ENCODE results near the gene CLIC1. TPM values are rescaled to one million over a fixed set of nuclear protein-coding genes. Genes with fewer than 3 reads are reported as not detected.

The CLIC1 gene
- total RNA-seq, 1 experiment from 2014 or later: 210 TPM

GRCh38 chr6:31775633-31776484 lies 39.5 kb upstream of the CLIC1 start:
- DNase-seq: no peak
- no peaks in the 10 kb centered on the region for H3K9me3 ChIP-seq (replicated peaks)
- peaks cover 10% of the 10 kb centered on the region for H3K36me3 ChIP-seq
- H3K27ac ChIP-seq: no peak overlapping the region
- H3K4me1 ChIP-seq: peaks cover 3% of the 10 kb centered on the region; the same call in 1 of the 2 replicates
- H3K4me3 ChIP-seq: no peak overlapping the region
- H3K27me3 ChIP-seq: no peaks in the 10 kb centered on the region

- peaks cover 3% of the 10 kb centered on the region; the same call in 1 of the 2 replicates for H3K4me1 ChIP-seq
- peaks cover 3% of the 10 kb centered on the region for H3K36me3 ChIP-seq
- no peaks in the 10 kb centered on the region for H3K9me3 ChIP-seq (replicated peaks)
- DNase-seq: no peak
- no peak overlapping the region for H3K27ac ChIP-seq
- H3K27me3 ChIP-seq: no peaks in the 10 kb centered on the region
- H3K4me3 ChIP-seq: no peak overlapping the region
Measured at GRCh38 chr6:31775184-31775583, 38.9 kb upstream of the CLIC1 start.

DNA sequence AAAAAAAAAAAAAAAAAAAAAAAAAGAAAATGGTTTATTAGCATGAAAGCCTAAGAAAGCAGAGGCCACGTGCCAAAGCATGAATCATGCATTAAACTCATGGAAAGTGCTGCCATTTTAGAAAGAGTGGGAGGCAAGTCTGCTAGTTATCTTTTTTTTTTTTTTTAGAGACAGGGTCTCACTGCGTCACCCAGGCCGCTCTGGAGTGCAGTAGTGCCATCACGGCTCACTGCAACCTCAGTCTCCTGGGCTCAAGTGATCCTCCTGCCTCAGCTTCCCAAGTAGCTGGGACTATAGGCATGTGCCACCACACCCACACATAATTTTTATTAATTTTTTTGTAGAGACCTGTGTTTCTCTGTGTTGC lies 35.6 kb upstream of the CLIC1 start:
- H3K36me3 ChIP-seq: no peaks in the 10 kb centered on the region
- H3K4me1 ChIP-seq: peaks cover 2% of the 10 kb centered on the region; the same call in 1 of the 2 replicates
- no peak for DNase-seq
- no peak overlapping the region for H3K4me3 ChIP-seq
- H3K27ac ChIP-seq: no peak overlapping the region
- H3K27me3 ChIP-seq: no peaks in the 10 kb centered on the region
- H3K9me3 ChIP-seq (replicated peaks): no peaks in the 10 kb centered on the region

DNA sequence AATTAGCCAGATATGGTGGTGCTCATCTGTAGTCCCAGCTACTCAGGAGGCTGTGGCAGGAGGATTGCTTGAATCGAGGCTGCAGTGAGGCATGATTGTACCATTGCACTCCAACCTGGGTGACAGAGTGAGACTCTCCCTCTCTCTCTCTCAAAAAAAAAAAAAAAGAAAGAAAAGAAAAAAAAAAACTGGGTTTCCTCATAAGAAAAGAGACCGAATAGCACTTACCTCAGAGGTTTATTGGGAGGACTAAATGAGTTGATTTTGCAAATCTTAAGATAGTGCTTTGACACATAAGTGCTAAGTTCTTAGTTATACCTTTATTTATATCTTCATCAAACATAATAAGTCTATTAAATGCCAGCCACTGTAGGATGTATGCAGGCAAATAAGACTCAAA lies 34.5 kb upstream of the CLIC1 start:
- Histone ChIP-seq H3K4me3 (no peak overlapping the region), H3K9me3 (replicated peaks) (no peaks in the 10 kb centered on the region), H3K27me3 (no peaks in the 10 kb centered on the region), H3K4me1 (no peaks in the 10 kb centered on the region), H3K27ac (no peak overlapping the region), H3K36me3 (no peaks in the 10 kb centered on the region)
- no peak for DNase-seq

GRCh38 chr6:31769684-31770371 lies 33.5 kb upstream of the CLIC1 start:
- Histone ChIP-seq H3K36me3 (no peaks in the 10 kb centered on the region), H3K4me1 (no peaks in the 10 kb centered on the region), H3K27me3 (no peaks in the 10 kb centered on the region), H3K9me3 (replicated peaks) (no peaks in the 10 kb centered on the region), H3K4me3 (no peak overlapping the region), H3K27ac (no peak overlapping the region)
- DNase-seq: peak; percentile 68 to 80

DNA sequence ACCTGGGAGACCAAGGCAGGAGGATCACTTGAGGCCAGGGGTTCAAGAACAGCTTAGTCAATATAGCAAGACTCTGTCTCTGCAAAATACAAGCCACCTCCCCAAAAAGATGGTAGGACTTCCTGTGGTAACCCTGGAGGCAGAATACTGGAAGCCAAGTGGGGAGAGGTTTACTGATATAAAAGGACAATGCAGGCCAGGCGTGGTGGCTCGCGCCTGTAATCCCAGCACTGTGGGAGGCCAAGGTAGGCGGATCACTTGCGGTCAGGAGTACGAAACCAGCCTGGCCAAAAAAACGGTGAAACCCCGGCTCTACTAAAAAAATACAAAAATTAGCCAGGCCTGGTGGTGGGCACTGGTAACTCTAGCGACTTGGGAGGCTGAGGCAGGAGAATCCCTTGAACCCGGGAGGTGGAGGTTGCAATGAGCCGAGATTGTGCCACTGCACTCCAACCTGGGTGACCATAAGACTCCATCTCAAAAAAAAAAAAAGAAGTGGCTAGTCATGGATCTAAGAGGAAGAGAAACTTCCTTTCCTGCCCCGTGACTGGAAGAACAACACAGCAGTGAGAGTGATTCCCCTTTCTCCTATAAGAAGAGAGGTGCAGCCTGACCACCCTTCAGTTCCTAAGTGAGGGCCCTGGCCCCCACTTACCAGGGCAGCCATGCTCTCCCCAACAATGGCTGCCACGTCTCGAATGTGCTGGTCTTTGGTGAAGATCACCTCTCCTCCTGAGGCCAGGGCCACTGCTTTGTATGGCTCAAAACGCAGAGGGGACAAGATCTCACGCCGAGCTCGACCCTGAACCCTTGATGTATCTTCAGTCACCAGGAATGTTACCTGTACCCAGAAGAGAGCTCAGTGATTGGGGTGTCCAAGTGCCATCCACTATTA lies 32.3 kb upstream of the CLIC1 start:
- H3K27ac ChIP-seq: no peak overlapping the region
- no peak for DNase-seq
- no peaks in the 10 kb centered on the region for H3K9me3 ChIP-seq (replicated peaks)
- H3K36me3 ChIP-seq: no peaks in the 10 kb centered on the region
- no peaks in the 10 kb centered on the region for H3K4me1 ChIP-seq
- H3K27me3 ChIP-seq: no peaks in the 10 kb centered on the region
- no peak overlapping the region for H3K4me3 ChIP-seq

GRCh38 chr6:31767096-31767645 lies 30.8 kb upstream of the CLIC1 start:
- Histone ChIP-seq H3K36me3 (no peaks in the 10 kb centered on the region), H3K27me3 (no peaks in the 10 kb centered on the region), H3K4me1 (peaks cover 4% of the 10 kb centered on the region; the same call in 1 of the 2 replicates), H3K27ac (no peak overlapping the region), H3K4me3 (no peak overlapping the region), H3K9me3 (replicated peaks) (no peaks in the 10 kb centered on the region)
- no peak for DNase-seq

- no peak for DNase-seq
Measured at GRCh38 chr6:31765910-31766794, 29.8 kb upstream of the CLIC1 start.

DNA sequence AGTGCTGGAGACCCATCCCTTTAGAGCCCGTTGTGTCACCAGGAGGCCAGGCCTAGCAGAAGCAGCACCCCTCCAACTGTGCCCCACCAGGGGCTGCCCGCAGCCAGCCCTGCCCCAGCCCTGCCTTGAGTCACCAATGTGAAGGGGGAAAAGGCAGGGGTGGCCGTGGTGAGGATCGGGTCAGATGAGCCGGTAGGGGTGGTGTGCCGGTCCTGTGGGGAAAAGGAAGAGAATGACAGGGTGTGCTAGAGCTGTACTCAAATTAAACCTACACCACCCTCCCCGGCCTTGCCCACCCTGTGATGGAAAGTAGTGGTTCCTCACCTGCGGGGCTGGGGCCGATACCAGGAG lies 29.2 kb upstream of the CLIC1 start:
- Histone ChIP-seq H3K4me1 (peaks cover 4% of the 10 kb centered on the region; the same call in 1 of the 2 replicates), H3K27ac (no peak overlapping the region), H3K9me3 (replicated peaks) (no peaks in the 10 kb centered on the region), H3K36me3 (no peaks in the 10 kb centered on the region), H3K4me3 (no peak overlapping the region), H3K27me3 (no peaks in the 10 kb centered on the region)
- DNase-seq: no peak

More at GRCh38 chr6:31765910-31766794, 29.8 kb upstream of the CLIC1 start:
- H3K36me3 ChIP-seq: no peaks in the 10 kb centered on the region
- H3K4me1 ChIP-seq: peaks cover 4% of the 10 kb centered on the region; the same call in 1 of the 2 replicates
- H3K27ac ChIP-seq: no peak overlapping the region
- H3K27me3 ChIP-seq: no peaks in the 10 kb centered on the region
- H3K9me3 ChIP-seq (replicated peaks): no peaks in the 10 kb centered on the region
- no peak overlapping the region for H3K4me3 ChIP-seq

GRCh38 chr6:31764198-31764597 lies 27.9 kb upstream of the CLIC1 start:
- H3K36me3 ChIP-seq: no peaks in the 10 kb centered on the region
- no peak overlapping the region for H3K27ac ChIP-seq
- H3K9me3 ChIP-seq (replicated peaks): no peaks in the 10 kb centered on the region
- H3K4me1 ChIP-seq: peaks cover 4% of the 10 kb centered on the region; the same call in 1 of the 2 replicates
- no peak for DNase-seq
- H3K27me3 ChIP-seq: no peaks in the 10 kb centered on the region
- no peak overlapping the region for H3K4me3 ChIP-seq

GRCh38 chr6:31763619-31763940 lies 27.2 kb upstream of the CLIC1 start:
- H3K36me3 ChIP-seq: no peaks in the 10 kb centered on the region
- peaks cover 4% of the 10 kb centered on the region; the same call in 1 of the 2 replicates for H3K4me1 ChIP-seq
- no peaks in the 10 kb centered on the region for H3K9me3 ChIP-seq (replicated peaks)
- peak overlapping the region; percentile 26; the same call in 1 of the 2 replicates for H3K27ac ChIP-seq
- H3K27me3 ChIP-seq: no peaks in the 10 kb centered on the region
- no peak overlapping the region for H3K4me3 ChIP-seq
- DNase-seq: peak; percentile 41 to 46

DNA sequence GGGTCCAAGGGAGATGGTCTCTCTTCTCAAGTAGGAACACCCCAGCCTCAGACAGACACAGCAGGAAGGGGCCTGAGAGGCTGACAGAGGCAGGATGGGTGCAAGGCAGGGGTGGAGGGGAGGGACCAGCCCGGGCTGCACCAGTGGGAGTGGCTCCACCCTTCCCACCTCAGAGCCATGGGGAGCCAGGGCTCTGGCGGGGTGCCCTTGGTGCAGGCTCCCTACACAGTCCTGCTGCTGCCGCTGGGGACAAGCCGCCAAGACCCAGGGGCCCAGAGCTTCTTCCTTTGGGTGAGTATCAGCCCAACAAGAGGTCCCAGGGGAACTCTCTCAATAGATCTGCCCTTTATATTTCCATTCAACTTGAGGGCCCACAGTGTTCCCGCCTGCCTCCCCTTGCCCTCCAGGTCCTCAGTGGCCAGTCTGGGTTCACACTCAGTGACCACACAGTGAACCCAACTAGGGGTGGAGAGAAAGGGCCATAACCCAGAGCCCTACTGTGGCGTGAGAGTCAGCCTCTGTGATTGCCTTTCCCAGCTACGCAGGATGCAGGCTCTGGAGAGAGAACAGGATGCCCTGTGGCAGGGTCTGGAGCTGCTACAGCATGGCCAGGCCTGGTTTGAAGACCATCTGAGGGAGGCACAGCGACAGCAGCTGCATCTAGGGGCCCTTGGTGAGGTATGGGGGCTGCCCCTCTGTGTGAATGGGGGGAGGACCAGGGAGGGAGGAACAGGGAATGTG lies 26.7 kb upstream of the CLIC1 start:
- DNase-seq: peak in 1 of 2 experiments; percentile 17
- Histone ChIP-seq H3K4me1 (peaks cover 4% of the 10 kb centered on the region; the same call in 1 of the 2 replicates), H3K9me3 (replicated peaks) (no peaks in the 10 kb centered on the region), H3K27ac (peak overlapping the region; percentile 26; the same call in 1 of the 2 replicates), H3K27me3 (no peaks in the 10 kb centered on the region), H3K4me3 (no peak overlapping the region), H3K36me3 (no peaks in the 10 kb centered on the region)

DNA sequence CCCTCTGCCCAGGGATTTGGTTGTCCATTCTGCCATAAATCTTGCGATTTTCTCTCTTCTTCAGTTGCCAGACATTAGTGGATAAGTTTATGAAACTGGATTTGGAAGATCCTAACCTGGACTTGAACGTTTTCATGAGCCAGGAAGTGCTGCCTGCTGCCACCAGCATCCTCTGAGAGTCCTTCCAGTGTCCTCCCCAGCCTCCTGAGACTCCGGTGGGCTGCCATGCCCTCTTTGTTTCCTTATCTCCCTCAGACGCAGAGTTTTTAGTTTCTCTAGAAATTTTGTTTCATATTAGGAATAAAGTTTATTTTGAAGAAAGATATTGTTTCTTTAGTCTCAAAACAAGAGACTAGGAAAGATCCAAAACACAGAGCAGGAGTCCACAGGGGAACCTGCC lies 26.0 kb upstream of the CLIC1 start, which contains the start of gene SAPCD1:
SAPCD1 (plus strand) TSS at position 301 of the 400 bp plus-strand sequence. CDS start 399 bp downstream, outside the sequence.
- no peaks in the 10 kb centered on the region for H3K36me3 ChIP-seq
- H3K27ac ChIP-seq: peak within 1 kb of the TSS; percentile 26; the same call in 1 of the 2 replicates
- H3K27me3 ChIP-seq: no peaks in the 10 kb centered on the region
- H3K9me3 ChIP-seq (replicated peaks): no peaks in the 10 kb centered on the region
- H3K4me1 ChIP-seq: peaks cover 4% of the 10 kb centered on the region; the same call in 1 of the 2 replicates
- H3K4me3 ChIP-seq: no peak within 1 kb of the TSS
- no peak for DNase-seq
